Stomach (tissue), 4 donors: ENCODE data around the gene TNS1.

Experiments used
- CTCF ChIP-seq, 7 experiments: fragments of 450-650 bp in 4 of 7; fragments of 200-600 bp in 3 of 7; sonication (generic) in 3 of 7; IDR thresholded peaks; one replicate each; pipeline ENCODE4 v1.5.1; 2016 to 2019; ENCODE audit warnings: antibody characterized with exemption in 7 of 7, control low read depth in 2 of 7, mild to moderate bottlenecking in 1 of 7
- POLR2A ChIP-seq, 4 donors: fragments of 450-650 bp; IDR thresholded peaks; one replicate each; pipeline ENCODE4 v1.6.1; 2016; ENCODE audit warnings: antibody characterized with exemption in 4 of 4, control low read depth in 2 of 4, mild to moderate bottlenecking in 1 of 4, moderate library complexity in 1 of 4
- POLR2AphosphoS5 ChIP-seq, 3 donors: sonication (generic); formaldehyde crosslinking; IDR thresholded peaks; one replicate each; pipeline ENCODE4 v1.6.1; 2016; ENCODE audit warnings: antibody characterized with exemption in 3 of 3

DNA sequence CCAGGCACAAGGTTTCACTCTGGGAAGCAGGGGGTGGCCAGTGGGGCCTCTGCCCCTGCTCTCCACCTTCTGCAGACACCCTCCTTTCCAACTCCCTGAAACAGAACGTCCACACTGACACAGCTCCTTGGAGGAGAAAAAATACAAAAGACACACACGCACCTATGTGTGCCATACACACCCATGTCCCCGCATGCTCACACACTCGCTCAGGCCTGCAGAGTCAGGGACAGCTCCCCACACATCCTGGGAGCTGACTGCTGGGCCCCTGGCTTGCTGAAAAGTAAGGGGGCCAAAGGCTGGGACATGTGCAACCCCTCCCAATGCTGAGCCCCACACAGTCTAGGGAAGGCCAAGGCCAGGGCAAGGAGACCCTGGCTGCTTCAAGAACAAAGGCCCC lies 200.5 kb downstream of the TNS1 start:
- TF ChIP-seq POLR2A (IDR thresholded peaks at IDR 0.05) = no peak
- no peak for TF ChIP-seq POLR2AphosphoS5 (IDR thresholded peaks at IDR 0.05)
- TF ChIP-seq CTCF (IDR thresholded peaks at IDR 0.05) = no peak
